SK-N-SH treated with all-trans-retinoic acid at 6 μM for 48 hours (cell line): ENCODE data around the gene DCT.

Source experiments
- ATAC-seq: fragments of 200-7000 bp; cut with Tn5 transposase; 3 replicates; pipeline ENCODE4 v1.9.1; 2020; ENCODE audit warnings: mild to moderate bottlenecking, moderate library complexity
- ARNTL ChIP-seq: fragments of 450-650 bp; formaldehyde crosslinking; IDR thresholded peaks from 2 replicates; pipeline ENCODE4 v1.5.0; 2020; ENCODE audit warnings: low read depth, mild to moderate bottlenecking, moderate library complexity, borderline replicate concordance
- BACH2 ChIP-seq: fragments of 250-450 bp; sonication (Bioruptor Pico); IDR thresholded peaks from 2 replicates; pipeline ENCODE4 v1.9.0; 2021; ENCODE audit warnings: mild to moderate bottlenecking, borderline replicate concordance
- CSDC2 ChIP-seq: fragments of 250-450 bp; sonication (Bioruptor Pico); IDR thresholded peaks from 2 replicates; pipeline ENCODE4 v1.5.0; 2020; ENCODE audit warnings: mild to moderate bottlenecking, moderate library complexity
- ESRRG ChIP-seq: fragments of 250-450 bp; sonication (Bioruptor Pico); IDR thresholded peaks from 2 replicates; pipeline ENCODE4 v1.6.1; 2021; ENCODE audit warnings: mild to moderate bottlenecking
- GLIS3 ChIP-seq: fragments of 250-450 bp; sonication (Bioruptor Pico); IDR thresholded peaks from 2 replicates; pipeline ENCODE4 v1.5.0; 2020; ENCODE audit warnings: mild to moderate bottlenecking, moderate library complexity
- ISL1 ChIP-seq: fragments of 250-450 bp; sonication (Bioruptor Pico); IDR thresholded peaks from 2 replicates; pipeline ENCODE4 v2.1.2; 2022; ENCODE audit warnings: mild to moderate bottlenecking, moderate library complexity
- OSR1 ChIP-seq: fragments of 250-450 bp; sonication (Bioruptor Pico); IDR thresholded peaks from 2 replicates; pipeline ENCODE4 v1.8.0; 2022; ENCODE audit warnings: moderate library complexity, mild to moderate bottlenecking, inconsistent platforms
- PPARA ChIP-seq: fragments of 250-450 bp; sonication (Bioruptor Pico); IDR thresholded peaks from 2 replicates; pipeline ENCODE4 v1.5.0; 2020; ENCODE audit warnings: mild to moderate bottlenecking, borderline replicate concordance
- RARB ChIP-seq: fragments of 250-450 bp; sonication (Bioruptor Pico); IDR thresholded peaks from 2 replicates; pipeline ENCODE4 v1.8.0; 2021; ENCODE audit warnings: mild to moderate bottlenecking, moderate library complexity
- SNAI2 ChIP-seq: fragments of 250-450 bp; sonication (Bioruptor Pico); IDR thresholded peaks from 2 replicates; pipeline ENCODE4 v1.5.0; 2020; ENCODE audit warnings: mild to moderate bottlenecking, moderate library complexity
- TCF4 ChIP-seq: fragments of 250-450 bp; sonication (Bioruptor Pico); IDR thresholded peaks from 2 replicates; pipeline ENCODE4 v1.8.0; 2021; ENCODE audit warnings: mild to moderate bottlenecking, moderate library complexity, borderline replicate concordance
- TOX ChIP-seq: fragments of 250-450 bp; sonication (Bioruptor Pico); IDR thresholded peaks from 2 replicates; pipeline ENCODE4 v1.8.0; 2021; ENCODE audit warnings: mild to moderate bottlenecking, moderate library complexity, borderline replicate concordance
- ZC3H10 ChIP-seq: fragments of 250-450 bp; sonication (Bioruptor Pico); IDR thresholded peaks from 2 replicates; pipeline ENCODE4 v1.5.1; 2021; ENCODE audit warnings: mild to moderate bottlenecking, moderate library complexity
- ZFP3 ChIP-seq: fragments of 250-450 bp; sonication (Bioruptor Pico); IDR thresholded peaks from 2 replicates; pipeline ENCODE4 v1.5.0; 2020; ENCODE audit warnings: mild to moderate bottlenecking, moderate library complexity
- ZFP30 ChIP-seq: fragments of 450-650 bp; formaldehyde crosslinking; IDR thresholded peaks from 2 replicates; pipeline ENCODE4 v1.5.0; 2022; ENCODE audit warnings: mild to moderate bottlenecking, moderate library complexity
- ZNF565 ChIP-seq: fragments of 450-650 bp; formaldehyde crosslinking; conservative IDR thresholded peaks from 2 replicates; pipeline ENCODE4 v1.5.0; 2020; ENCODE audit warnings: low read depth, mild to moderate bottlenecking, moderate library complexity
- ZNF70 ChIP-seq: fragments of 450-650 bp; formaldehyde crosslinking; IDR thresholded peaks from 2 replicates; pipeline ENCODE4 v1.5.0; 2020; ENCODE audit warnings: mild to moderate bottlenecking, moderate library complexity
- ZNF8 ChIP-seq: fragments of 450-650 bp; formaldehyde crosslinking; IDR thresholded peaks from 2 replicates; pipeline ENCODE4 v1.5.0; 2020; ENCODE audit warnings: mild to moderate bottlenecking, moderate library complexity
- TF ChIP-seq, protein P1 (sequence below): fragments of 250-450 bp; sonication (Bioruptor Pico); IDR thresholded peaks from 2 replicates; pipeline ENCODE4 v1.8.0; 2021; ENCODE audit warnings: low read depth, mild to moderate bottlenecking, moderate library complexity, borderline replicate concordance
- TF ChIP-seq, protein P2 (sequence below): fragments of 250-450 bp; sonication (Bioruptor Pico); IDR thresholded peaks from 2 replicates; pipeline ENCODE4 v1.5.0; 2020; ENCODE audit warnings: mild to moderate bottlenecking, moderate library complexity
- TF ChIP-seq, protein P3 (sequence below): fragments of 250-450 bp; sonication (Bioruptor Pico); IDR thresholded peaks from 2 replicates; pipeline ENCODE4 v1.8.0; 2020; ENCODE audit warnings: mild to moderate bottlenecking, moderate library complexity, borderline replicate concordance
- TF ChIP-seq, protein P4 (sequence below): fragments of 250-450 bp; sonication (Bioruptor Pico); IDR thresholded peaks from 2 replicates; pipeline ENCODE4 v1.5.1; 2021; ENCODE audit warnings: mild to moderate bottlenecking, moderate library complexity

Gene DCT

DNA sequence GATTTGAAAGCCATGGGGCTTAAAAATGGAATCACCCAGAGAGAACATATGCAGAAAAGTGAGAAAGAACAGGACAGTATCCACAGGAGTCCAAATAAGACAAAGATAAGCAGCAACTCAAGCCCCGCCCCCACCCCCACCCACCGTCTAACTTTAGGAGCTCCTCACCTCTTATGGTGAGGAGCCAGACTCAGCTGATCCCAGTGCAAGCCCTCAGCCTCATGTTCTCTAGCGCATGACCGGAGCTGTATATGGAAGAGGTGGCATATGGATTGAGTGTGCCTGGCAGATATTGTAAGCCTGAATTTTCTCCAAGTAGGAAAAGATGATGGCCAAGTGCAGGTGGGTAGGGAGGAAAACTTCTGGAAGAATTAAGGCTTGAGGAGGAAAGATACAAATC lies 36.4 kb upstream of the DCT start:
- no peak for ATAC-seq
- TF ChIP-seq ESRRG (no peak), PPARA (CRISPR knock-in tag) (no peak), ARNTL (CRISPR knock-in tag) (no peak), TOX (no peak), TCF4 (CRISPR knock-in tag) (no peak), ZNF8 (no peak), RARB (no peak), CSDC2 (CRISPR knock-in tag) (no peak), ZNF70 (CRISPR knock-in tag) (no peak)
- TF ChIP-seq, protein P1, sequence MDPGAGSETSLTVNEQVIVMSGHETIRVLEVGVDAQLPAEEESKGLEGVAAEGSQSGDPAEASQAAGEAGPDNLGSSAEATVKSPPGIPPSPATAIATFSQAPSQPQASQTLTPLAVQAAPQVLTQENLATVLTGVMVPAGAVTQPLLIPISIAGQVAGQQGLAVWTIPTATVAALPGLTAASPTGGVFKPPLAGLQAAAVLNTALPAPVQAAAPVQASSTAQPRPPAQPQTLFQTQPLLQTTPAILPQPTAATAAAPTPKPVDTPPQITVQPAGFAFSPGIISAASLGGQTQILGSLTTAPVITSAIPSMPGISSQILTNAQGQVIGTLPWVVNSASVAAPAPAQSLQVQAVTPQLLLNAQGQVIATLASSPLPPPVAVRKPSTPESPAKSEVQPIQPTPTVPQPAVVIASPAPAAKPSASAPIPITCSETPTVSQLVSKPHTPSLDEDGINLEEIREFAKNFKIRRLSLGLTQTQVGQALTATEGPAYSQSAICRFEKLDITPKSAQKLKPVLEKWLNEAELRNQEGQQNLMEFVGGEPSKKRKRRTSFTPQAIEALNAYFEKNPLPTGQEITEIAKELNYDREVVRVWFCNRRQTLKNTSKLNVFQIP = no peak
- TF ChIP-seq, protein P2, sequence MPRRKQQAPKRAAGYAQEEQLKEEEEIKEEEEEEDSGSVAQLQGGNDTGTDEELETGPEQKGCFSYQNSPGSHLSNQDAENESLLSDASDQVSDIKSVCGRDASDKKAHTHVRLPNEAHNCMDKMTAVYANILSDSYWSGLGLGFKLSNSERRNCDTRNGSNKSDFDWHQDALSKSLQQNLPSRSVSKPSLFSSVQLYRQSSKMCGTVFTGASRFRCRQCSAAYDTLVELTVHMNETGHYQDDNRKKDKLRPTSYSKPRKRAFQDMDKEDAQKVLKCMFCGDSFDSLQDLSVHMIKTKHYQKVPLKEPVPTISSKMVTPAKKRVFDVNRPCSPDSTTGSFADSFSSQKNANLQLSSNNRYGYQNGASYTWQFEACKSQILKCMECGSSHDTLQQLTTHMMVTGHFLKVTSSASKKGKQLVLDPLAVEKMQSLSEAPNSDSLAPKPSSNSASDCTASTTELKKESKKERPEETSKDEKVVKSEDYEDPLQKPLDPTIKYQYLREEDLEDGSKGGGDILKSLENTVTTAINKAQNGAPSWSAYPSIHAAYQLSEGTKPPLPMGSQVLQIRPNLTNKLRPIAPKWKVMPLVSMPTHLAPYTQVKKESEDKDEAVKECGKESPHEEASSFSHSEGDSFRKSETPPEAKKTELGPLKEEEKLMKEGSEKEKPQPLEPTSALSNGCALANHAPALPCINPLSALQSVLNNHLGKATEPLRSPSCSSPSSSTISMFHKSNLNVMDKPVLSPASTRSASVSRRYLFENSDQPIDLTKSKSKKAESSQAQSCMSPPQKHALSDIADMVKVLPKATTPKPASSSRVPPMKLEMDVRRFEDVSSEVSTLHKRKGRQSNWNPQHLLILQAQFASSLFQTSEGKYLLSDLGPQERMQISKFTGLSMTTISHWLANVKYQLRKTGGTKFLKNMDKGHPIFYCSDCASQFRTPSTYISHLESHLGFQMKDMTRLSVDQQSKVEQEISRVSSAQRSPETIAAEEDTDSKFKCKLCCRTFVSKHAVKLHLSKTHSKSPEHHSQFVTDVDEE = no peak
- TF ChIP-seq, protein P3, sequence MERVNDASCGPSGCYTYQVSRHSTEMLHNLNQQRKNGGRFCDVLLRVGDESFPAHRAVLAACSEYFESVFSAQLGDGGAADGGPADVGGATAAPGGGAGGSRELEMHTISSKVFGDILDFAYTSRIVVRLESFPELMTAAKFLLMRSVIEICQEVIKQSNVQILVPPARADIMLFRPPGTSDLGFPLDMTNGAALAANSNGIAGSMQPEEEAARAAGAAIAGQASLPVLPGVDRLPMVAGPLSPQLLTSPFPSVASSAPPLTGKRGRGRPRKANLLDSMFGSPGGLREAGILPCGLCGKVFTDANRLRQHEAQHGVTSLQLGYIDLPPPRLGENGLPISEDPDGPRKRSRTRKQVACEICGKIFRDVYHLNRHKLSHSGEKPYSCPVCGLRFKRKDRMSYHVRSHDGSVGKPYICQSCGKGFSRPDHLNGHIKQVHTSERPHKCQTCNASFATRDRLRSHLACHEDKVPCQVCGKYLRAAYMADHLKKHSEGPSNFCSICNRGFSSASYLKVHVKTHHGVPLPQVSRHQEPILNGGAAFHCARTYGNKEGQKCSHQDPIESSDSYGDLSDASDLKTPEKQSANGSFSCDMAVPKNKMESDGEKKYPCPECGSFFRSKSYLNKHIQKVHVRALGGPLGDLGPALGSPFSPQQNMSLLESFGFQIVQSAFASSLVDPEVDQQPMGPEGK (CRISPR knock-in tag) = no peak
- TF ChIP-seq, all 23 proteins: peak for 0

DNA sequence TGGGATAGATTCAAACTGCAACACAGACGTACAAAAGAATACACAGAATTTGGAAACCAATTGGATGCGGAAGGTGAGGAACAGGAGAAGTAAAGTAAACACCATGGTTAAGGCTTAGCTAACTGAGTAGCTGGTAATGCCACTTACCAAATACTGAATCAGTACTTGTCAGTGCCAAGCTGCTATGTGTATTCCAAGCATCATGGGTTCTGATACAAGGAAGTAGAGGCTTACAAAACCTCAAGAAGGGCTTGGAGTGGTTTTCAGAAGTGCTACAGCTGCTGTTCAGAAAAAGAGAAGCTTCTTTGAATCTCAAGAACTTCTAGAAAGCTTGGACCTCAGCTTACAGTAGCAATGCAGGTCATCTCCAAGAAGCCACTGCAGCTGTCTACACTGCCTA lies 35.9 kb upstream of the DCT start:
- no peak for ATAC-seq
- no peak for TF ChIP-seq ZNF565
- no peak for TF ChIP-seq ZFP3 (CRISPR knock-in tag)
- TF ChIP-seq CSDC2 (CRISPR knock-in tag) = no peak
- no peak for TF ChIP-seq ZNF8
- no peak for TF ChIP-seq PPARA (CRISPR knock-in tag)
- TF ChIP-seq SNAI2 (CRISPR knock-in tag) = no peak

DNA sequence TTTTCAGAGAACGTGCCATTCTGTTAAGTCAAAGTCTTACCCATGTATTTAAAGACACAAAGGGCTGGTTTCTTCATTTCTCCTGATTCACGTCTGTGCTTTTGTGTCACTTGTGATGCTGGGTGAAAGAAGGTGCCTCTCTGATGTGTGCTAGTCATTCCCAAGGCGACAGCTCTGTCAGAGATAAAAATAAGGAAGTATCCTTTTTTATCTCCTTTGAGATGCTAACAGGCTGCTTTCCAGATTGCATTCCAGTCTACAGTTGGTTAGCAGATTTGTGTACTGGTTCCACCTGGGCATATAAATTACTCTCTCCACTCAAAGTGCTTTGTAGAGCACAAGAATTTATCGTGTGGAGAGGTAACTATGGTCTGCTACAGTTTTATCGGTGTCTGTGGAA lies 33.5 kb upstream of the DCT start:
- ATAC-seq = no peak
- TF ChIP-seq SNAI2 (CRISPR knock-in tag) (no peak), GLIS3 (CRISPR knock-in tag) (no peak), ZFP3 (CRISPR knock-in tag) (no peak), OSR1 (CRISPR knock-in tag) (no peak), RARB (no peak), ARNTL (CRISPR knock-in tag) (no peak), BACH2 (CRISPR knock-in tag) (no peak), ESRRG (no peak), ZNF565 (no peak), ZC3H10 (CRISPR knock-in tag) (no peak), PPARA (CRISPR knock-in tag) (no peak), ZNF70 (CRISPR knock-in tag) (no peak), ZNF8 (no peak), CSDC2 (CRISPR knock-in tag) (no peak), ISL1 (no peak), ZFP30 (CRISPR knock-in tag) (no peak)
- TF ChIP-seq, protein P4, sequence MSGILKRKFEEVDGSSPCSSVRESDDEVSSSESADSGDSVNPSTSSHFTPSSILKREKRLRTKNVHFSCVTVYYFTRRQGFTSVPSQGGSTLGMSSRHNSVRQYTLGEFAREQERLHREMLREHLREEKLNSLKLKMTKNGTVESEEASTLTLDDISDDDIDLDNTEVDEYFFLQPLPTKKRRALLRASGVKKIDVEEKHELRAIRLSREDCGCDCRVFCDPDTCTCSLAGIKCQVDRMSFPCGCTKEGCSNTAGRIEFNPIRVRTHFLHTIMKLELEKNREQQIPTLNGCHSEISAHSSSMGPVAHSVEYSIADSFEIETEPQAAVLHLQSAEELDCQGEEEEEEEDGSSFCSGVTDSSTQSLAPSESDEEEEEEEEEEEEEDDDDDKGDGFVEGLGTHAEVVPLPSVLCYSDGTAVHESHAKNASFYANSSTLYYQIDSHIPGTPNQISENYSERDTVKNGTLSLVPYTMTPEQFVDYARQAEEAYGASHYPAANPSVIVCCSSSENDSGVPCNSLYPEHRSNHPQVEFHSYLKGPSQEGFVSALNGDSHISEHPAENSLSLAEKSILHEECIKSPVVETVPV (CRISPR knock-in tag) = no peak

DNA sequence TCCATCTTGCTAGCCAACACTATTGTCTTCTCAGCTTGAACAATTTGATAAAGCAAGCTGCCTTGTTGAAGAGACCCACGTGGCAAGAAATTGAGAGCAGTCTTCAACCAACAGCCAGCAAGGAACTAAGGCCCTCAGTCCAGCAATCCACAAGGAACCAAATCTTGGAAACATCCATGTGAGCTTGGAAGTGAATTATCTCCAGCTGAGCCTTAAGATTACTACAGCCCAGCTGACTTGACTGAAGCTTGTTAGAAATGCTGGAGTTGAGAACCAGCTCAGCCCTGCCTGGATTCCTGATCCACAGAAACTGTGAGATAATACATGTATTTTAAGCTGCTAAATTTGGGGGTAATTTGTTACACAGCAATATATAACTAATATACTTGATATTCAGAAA lies 26.2 kb upstream of the DCT start:
- no peak for ATAC-seq
- TF ChIP-seq ZNF70 (CRISPR knock-in tag) = no peak
- TF ChIP-seq, protein P1 = no peak
- no peak for TF ChIP-seq SNAI2 (CRISPR knock-in tag)
- TF ChIP-seq ISL1 = no peak
- TF ChIP-seq ZFP3 (CRISPR knock-in tag) = no peak
- TF ChIP-seq GLIS3 (CRISPR knock-in tag) = no peak
- TF ChIP-seq, protein P4 (CRISPR knock-in tag) = no peak
- TF ChIP-seq, protein P2 = no peak
- no peak for TF ChIP-seq RARB
- TF ChIP-seq ARNTL (CRISPR knock-in tag) = no peak
- no peak for TF ChIP-seq BACH2 (CRISPR knock-in tag)
- no peak for TF ChIP-seq TCF4 (CRISPR knock-in tag)
